HepG2 (cell line): Measurements from ENCODE around the gene OR52N4. TPM values are rescaled to one million over a fixed set of nuclear protein-coding genes. Genes with fewer than 3 reads are reported as not detected.

ENCODE experiments used
- ATAC-seq: fragments of 200-7000 bp; cut with Tn5 transposase; 3 replicates; pipeline ENCODE4 v1.9.1; 2020; ENCODE audit warnings: mild to moderate bottlenecking, moderate library complexity
- BruUV-seq: library from RNA; stranded (reverse); fragments of 400-500 nt; replicated peaks from 2 replicates; lab custom pipeline; 2021; lab: Mats Ljungman, UMichigan
- CTCF ChIA-PET: fragments of 300-600 bp; formaldehyde crosslinking; extraction: SDS; loops from one replicate; lab custom pipeline; 2021; ENCODE audit warnings: low total read pairs, inconsistent platforms, low intra/inter-chr PET ratio; lab: Yijun Ruan, JAX
- POLR2A ChIA-PET: fragments of 350-600 bp; sonication (Branson Sonifier 250); formaldehyde crosslinking; loops from one replicate; lab custom pipeline; 2020; ENCODE audit warnings: antibody characterized with exemption, inconsistent platforms; lab: Yijun Ruan, JAX
- DNase-seq: peaks from one replicate; pipeline ENCODE4 v3.0.0-alpha.2; 2015; ENCODE audit warnings: low spot score
- FAIRE-seq: peaks from 3 replicates; lab custom pipeline; 2011; peaks lifted over from hg19 to GRCh38; lab: Jason Lieb, UNC
- H2AFZ ChIP-seq: one replicate; pipeline ENCODE4 v1.6.1; 2011; ENCODE audit warnings: low read length, inconsistent platforms
- H3K27ac ChIP-seq: fragments of 300-600 bp; 3 replicates; pipeline ENCODE4 v1.8.0; 2011; ENCODE audit warnings: mixed run types, mild to moderate bottlenecking, mixed read lengths, low read length, inconsistent platforms; ENCODE audit not compliant: insufficient read depth; ENCODE audit errors: extremely low read length
- H3K27me3 ChIP-seq, 2 experiments: fragments of 200-600 bp in 1 of 2; 2 replicates in 1 of 2; 3 replicates in 1 of 2; pipeline versions ENCODE4 v1.6.0 to v1.8.0; 2011; ENCODE audit warnings: low read length in 2 of 2, mild to moderate bottlenecking in 2 of 2, moderate library complexity in 2 of 2, inconsistent platforms in 1 of 2; ENCODE audit not compliant: insufficient read depth in 2 of 2, control insufficient read depth in 1 of 2
- H3K36me3 ChIP-seq, 2 experiments: fragments of 200-600 bp in 1 of 2; replicated peaks in 1 of 2; 2 replicates in 1 of 2; 3 replicates in 1 of 2; pipeline versions ENCODE4 v1.5.1 to v1.8.0; 2011; ENCODE audit warnings: low read length in 2 of 2, inconsistent platforms in 1 of 2; ENCODE audit not compliant: insufficient read depth in 2 of 2, control insufficient read depth in 1 of 2
- H3K4me1 ChIP-seq: 2 replicates; pipeline ENCODE4 v1.5.1; 2012; ENCODE audit warnings: low read length, inconsistent platforms; ENCODE audit not compliant: insufficient read depth
- H3K4me2 ChIP-seq: 2 replicates; pipeline ENCODE4 v1.6.0; 2011; ENCODE audit warnings: low read depth, low read length, inconsistent platforms
- H3K4me3 ChIP-seq, 3 experiments: fragments of 200-600 bp in 1 of 3; sonication (generic), shearing (Covaris generic) in 1 of 3; replicated peaks in 1 of 3; 2 replicates each; pipeline ENCODE4 v1.5.1; 2011 to 2016; ENCODE audit warnings: low read length in 3 of 3, inconsistent platforms in 2 of 3, low read depth in 2 of 3, mild to moderate bottlenecking in 2 of 3, control low read depth in 1 of 3, mixed read lengths in 1 of 3; ENCODE audit not compliant: insufficient read depth in 1 of 3
- H3K79me2 ChIP-seq: one replicate; pipeline ENCODE4 v1.6.1; 2011; ENCODE audit warnings: low read length, inconsistent platforms; ENCODE audit not compliant: insufficient read depth
- H3K9ac ChIP-seq: 2 replicates; pipeline ENCODE4 v1.6.0; 2011; ENCODE audit warnings: mild to moderate bottlenecking, low read depth, low read length, inconsistent platforms; ENCODE audit not compliant: insufficient read depth
- H3K9me3 ChIP-seq: 2 replicates; pipeline ENCODE4 v1.5.1; 2012; ENCODE audit warnings: mild to moderate bottlenecking, low read length
- H4K20me1 ChIP-seq: 2 replicates; pipeline ENCODE4 v1.6.0; 2011; ENCODE audit warnings: inconsistent platforms, mild to moderate bottlenecking, low read length, moderate library complexity; ENCODE audit not compliant: insufficient read depth
- CERS6 ChIP-seq: sonication (generic); formaldehyde crosslinking; IDR thresholded peaks from 2 replicates; pipeline ENCODE4 v1.5.0; 2020; ENCODE audit warnings: missing genetic modification reagents
- HIC2 ChIP-seq: sonication (generic); formaldehyde crosslinking; IDR thresholded peaks from 2 replicates; pipeline ENCODE4 v1.9.0; 2022; ENCODE audit warnings: low read depth, missing genetic modification reagents
- MATR3 ChIP-seq: sonication (generic); formaldehyde crosslinking; IDR thresholded peaks from 2 replicates; pipeline ENCODE4 v1.4.0; 2020; ENCODE audit warnings: missing genetic modification reagents
- ZBTB33 ChIP-seq: sonication (generic); formaldehyde crosslinking; IDR thresholded peaks from 2 replicates; pipeline ENCODE4 v1.4.0; 2020; ENCODE audit warnings: missing genetic modification reagents
- ZFAT ChIP-seq: sonication (generic); formaldehyde crosslinking; conservative IDR thresholded peaks from 2 replicates; pipeline ENCODE4 v1.8.1; 2023; ENCODE audit warnings: missing genetic modification reagents, inconsistent platforms
- ZNF431 ChIP-seq: sonication (generic); formaldehyde crosslinking; IDR thresholded peaks from 2 replicates; pipeline ENCODE4 v1.9.0; 2022; ENCODE audit warnings: missing genetic modification reagents, low read depth, mild to moderate bottlenecking, borderline replicate concordance
- ZNF572 ChIP-seq: sonication (generic); formaldehyde crosslinking; IDR thresholded peaks from 2 replicates; pipeline ENCODE4 v1.5.1; 2020; ENCODE audit warnings: mild to moderate bottlenecking, missing genetic modification reagents
- ZNF768 ChIP-seq: sonication (generic); formaldehyde crosslinking; IDR thresholded peaks from 2 replicates; pipeline ENCODE4 v1.4.0; 2020; ENCODE audit warnings: missing genetic modification reagents
- WGBS: methylation state at CpG from one replicate; pipeline ENCODE4 v1.1.6; 2017; ENCODE audit warnings: low lambda C conversion rate; 5-methylcytosine and 5-hydroxymethylcytosine counted together
- in situ Hi-C: cut with HindIII; loops from 2 replicates; pipeline ENCODE4 v1.10.0; 2017; ENCODE audit warnings: low pct_unique_long_range_greater_than_20kb; ENCODE audit not compliant: extremely low pct_ligation_motif_present
- intact Hi-C: fragments of 100-400 bp; cut with micrococcal nuclease; formaldehyde crosslinking; loops from one replicate; pipeline ENCODE4 v1.10.0; 2022; ENCODE audit not compliant: unreplicated experiment
- polyA plus RNA-seq, 8 experiments: library from polyadenylated mRNA; depleted of rRNA in 3 of 8; stranded (reverse) in 7 of 8; unstranded in 1 of 8; fragments of >200 nt; fragmentation: Illumina TruSeq in 4 of 8; extraction: Trizol in 4 of 8; gene quantifications; 2 replicates each; pipeline versions ENCODE4 v1.2.1 to v1.2.3, GENCODE V29; 2011 to 2016; ENCODE audit warnings: low read depth in 4 of 8, missing spikeins in 1 of 8, mixed read lengths in 1 of 8; ENCODE audit not compliant: insufficient read depth in 1 of 8
- total RNA-seq, 5 experiments: library from RNA; depleted of rRNA; stranded (reverse); fragments of >200 nt; fragmentation: Illumina TruSeq; extraction: Trizol; gene quantifications; 2 replicates each; pipeline ENCODE4 v1.2.3, GENCODE V29; 2016; ENCODE audit warnings: low read depth in 1 of 5

OR52N4 gene
- total and polyA plus RNA-seq, 2 of the 13 experiments (the other 11 are each of a cell fraction or from before 2014, with no cell fraction given): 0.09 to 0.30 TPM

GRCh38 chr11:5738431-5738830 lies 15.6 kb upstream of the OR52N4 start:
- Histone ChIP-seq H3K36me3 (no peaks in the 10 kb centered on the region), H3K27ac (no peak overlapping the region), H3K4me3 (no peak overlapping the region)
- intact Hi-C loops: no loop called here
- CTCF ChIA-PET: no interaction called here
- TF ChIP-seq ZBTB33 (CRISPR knock-in tag): no peak
- TF ChIP-seq HIC2 (CRISPR knock-in tag): no peak
- no peak for TF ChIP-seq ZNF768 (CRISPR knock-in tag)
- TF ChIP-seq CERS6 (CRISPR knock-in tag): no peak
- TF ChIP-seq ZNF572 (CRISPR knock-in tag): no peak
- no peak for TF ChIP-seq ZFAT (CRISPR knock-in tag)
- no peak for TF ChIP-seq ZNF431
- no peak for TF ChIP-seq MATR3 (CRISPR knock-in tag)
- TF ChIP-seq, all 625 proteins: peak for 0
- Histone ChIP-seq H3K9ac (no peak overlapping the region), H3K79me2 (no peaks in the 10 kb centered on the region), H3K4me2 (no peak overlapping the region), H3K4me1 (no peaks in the 10 kb centered on the region), H2AFZ (no peak overlapping the region), H3K27me3 (no peaks in the 10 kb centered on the region), H4K20me1 (no peaks in the 10 kb centered on the region), H3K9me3 (no peaks in the 10 kb centered on the region)
- FAIRE-seq (no peak), ATAC-seq (no peak), DNase-seq (no peak)
- in situ Hi-C loops: no loop called here
- POLR2A ChIA-PET: no interaction called here
- BruUV-seq: no TSS peak
- 0% methylated on average over 1 of the region's 1 CpG for WGBS
